Measurements from ENCODE around the gene ANXA11. TPM values are rescaled to one million over a fixed set of nuclear protein-coding genes. Genes with fewer than 3 reads are reported as not detected.

Gene ANXA11
- total RNA-seq, 1 donor from 2014 or later: 178 TPM

GRCh38 chr10:80191589-80192270 lies 13.6 kb downstream of the ANXA11 start:
- ATAC-seq (ENCODE audit: low read depth): no peak
- H3K4me3 Mint-ChIP-seq: peak overlapping the region; percentile 32
- DNase-seq: no peak
- CTCF ChIA-PET: interaction anchor here (1.3 to 1.4 kb wide), 2 partner anchors 12 to 48 kb away, joined by 3 to 4 read pairs; no protein-coding TSS in a partner anchor
- H3K27ac Mint-ChIP-seq: peak overlapping the region; percentile 85
- intact Hi-C loops (cut with micrococcal nuclease): loop anchor here (1.0 kb wide), 1 partner anchor 12 kb away; no protein-coding TSS in a partner anchor
- H3K27me3 Mint-ChIP-seq: no peaks in the 10 kb centered on the region
- peaks cover 22% of the 10 kb centered on the region for H3K36me3 Mint-ChIP-seq (ENCODE audit: low read depth)
- H3K4me1 Mint-ChIP-seq: peaks cover 83% of the 10 kb centered on the region
- POLR2A ChIA-PET: interaction anchor here (1.0 to 1.2 kb wide), 2 partner anchors 12 to 14 kb away, joined by 4 to 6 read pairs; partner anchors contain the start of gene ANXA11
- no peak for TF ChIP-seq CTCF (IDR thresholded peaks at IDR 0.05)
- H3K9me3 Mint-ChIP-seq: no peaks in the 10 kb centered on the region

- no peak for TF ChIP-seq CTCF (IDR thresholded peaks at IDR 0.05)
- ATAC-seq (ENCODE audit: low read depth) (no peak), DNase-seq (no peak)
- H3K4me1 Mint-ChIP-seq: peaks cover 82% of the 10 kb centered on the region
- H3K27ac Mint-ChIP-seq: peak overlapping the region; percentile 91
- ChIA-PET CTCF (interaction anchor here (1.0 to 2.4 kb wide), 5 partner anchors 15 to 45 kb away, joined by 3 to 18 read pairs (median 9); no protein-coding TSS in a partner anchor), POLR2A (interaction anchor here (0.5 to 2.3 kb wide), 5 partner anchors 8 to 45 kb away, joined by 5 to 40 read pairs (median 36); partner anchors contain the start of gene ANXA11)
- peak overlapping the region; percentile 11 for H3K4me3 Mint-ChIP-seq
- no peaks in the 10 kb centered on the region for H3K9me3 Mint-ChIP-seq
- intact Hi-C loops (cut with micrococcal nuclease): loop anchor here (2.0 to 5.0 kb wide), 3 partner anchors 111 to 1886 kb away; partner anchors contain the start of gene TMEM254
- no peaks in the 10 kb centered on the region for H3K27me3 Mint-ChIP-seq
- peaks cover 19% of the 10 kb centered on the region for H3K36me3 Mint-ChIP-seq (ENCODE audit: low read depth)
Observed at GRCh38 chr10:80188713-80189112, 16.6 kb downstream of the ANXA11 start.

- Mint-ChIP-seq H3K4me3 (peak overlapping the region; percentile 68), H3K27me3 (no peaks in the 10 kb centered on the region), H3K9me3 (no peaks in the 10 kb centered on the region), H3K4me1 (peaks cover 82% of the 10 kb centered on the region), H3K27ac (peak overlapping the region; percentile 91), H3K36me3 (ENCODE audit: low read depth) (peaks cover 23% of the 10 kb centered on the region)
- ATAC-seq (ENCODE audit: low read depth): peak; percentile 91
- peak; percentile 57 for DNase-seq
- ChIA-PET CTCF (interaction anchor here (0.8 to 2.4 kb wide), 10 partner anchors 9 to 44 kb away, joined by 3 to 18 read pairs (median 3); partner anchors contain the start of gene ANXA11), POLR2A (interaction anchor here (0.5 to 2.3 kb wide), 11 partner anchors 9 to 885 kb away, joined by 3 to 40 read pairs (median 6); partner anchors contain the start of genes ANXA11 and TMEM254)
- intact Hi-C loops (cut with micrococcal nuclease): loop anchor here (1.0 to 5.0 kb wide), 7 partner anchors 9 to 1885 kb away; partner anchors contain the start of genes ANXA11 and TMEM254
- no peak for TF ChIP-seq CTCF (IDR thresholded peaks at IDR 0.05)
Observed at GRCh38 chr10:80187465-80188409, 17.6 kb downstream of the ANXA11 start.

- Mint-ChIP-seq H3K4me3 (peak overlapping the region; percentile 68), H3K36me3 (ENCODE audit: low read depth) (peaks cover 26% of the 10 kb centered on the region), H3K27me3 (no peaks in the 10 kb centered on the region), H3K9me3 (no peaks in the 10 kb centered on the region), H3K27ac (peak overlapping the region; percentile 91), H3K4me1 (peaks cover 78% of the 10 kb centered on the region)
- CTCF ChIA-PET: interaction anchor here (1.1 to 2.4 kb wide), 6 partner anchors 17 to 43 kb away, joined by 3 to 18 read pairs (median 6); no protein-coding TSS in a partner anchor
- POLR2A ChIA-PET: interaction anchor here (0.6 to 2.3 kb wide), 7 partner anchors 10 to 884 kb away, joined by 3 to 40 read pairs (median 10); partner anchors contain the start of genes ANXA11 and TMEM254
- intact Hi-C loops (cut with micrococcal nuclease): loop anchor here (1.0 to 5.0 kb wide), 6 partner anchors 9 to 250 kb away; partner anchors contain the start of genes ANXA11 and TMEM254
- ATAC-seq (ENCODE audit: low read depth) (no peak), DNase-seq (no peak)
- TF ChIP-seq CTCF (IDR thresholded peaks at IDR 0.05): no peak
Observed at GRCh38 chr10:80187060-80187459, 18.3 kb downstream of the ANXA11 start.

All from activated B cell treated with CpG ODN at 0.5 μM for 24 hours (primary cell).